PFSK-1 (cell line): ENCODE data around the gene ARNT2.

Source experiments
- POLR2AphosphoS5 ChIP-seq: IDR thresholded peaks from 2 replicates; pipeline ENCODE4 v1.6.1; 2012; ENCODE audit warnings: low read depth, mild to moderate bottlenecking, control low read depth, low read length, moderate library complexity
- TAF1 ChIP-seq: IDR thresholded peaks from 2 replicates; pipeline ENCODE4 v1.6.1; 2012; ENCODE audit warnings: low read length, control low read depth, borderline replicate concordance; ENCODE audit not compliant: insufficient read depth

- no peak for TF ChIP-seq POLR2AphosphoS5
- no peak for TF ChIP-seq TAF1
Observed at GRCh38 chr15:80439140-80439539, 35.0 kb downstream of the ARNT2 start.
